Vagina (tissue), 2 donors: Measurements from ENCODE around the gene GATA3.

ENCODE experiments used
- CTCF ChIP-seq, 3 experiments: fragments of 450-650 bp in 2 of 3; fragments of 200-600 bp in 1 of 3; sonication (generic) in 1 of 3; IDR thresholded peaks; one replicate each; pipeline ENCODE4 v1.5.1; 2017 to 2019; ENCODE audit warnings: antibody characterized with exemption in 3 of 3, mild to moderate bottlenecking in 2 of 3, moderate library complexity in 2 of 3
- POLR2A ChIP-seq, 2 donors: fragments of 450-650 bp; IDR thresholded peaks; one replicate each; pipeline ENCODE4 v1.6.1; 2017; ENCODE audit warnings: antibody characterized with exemption in 2 of 2, mild to moderate bottlenecking in 2 of 2, moderate library complexity in 2 of 2
- POLR2AphosphoS5 ChIP-seq, 2 donors: sonication (generic); formaldehyde crosslinking; IDR thresholded peaks; one replicate each; pipeline ENCODE4 v1.9.0; 2017; ENCODE audit warnings: antibody characterized with exemption in 2 of 2, mild to moderate bottlenecking in 2 of 2, low read depth in 1 of 2; ENCODE audit not compliant: insufficient read depth in 1 of 2

GRCh38 chr10:8104005-8104404 lies 49.5 kb downstream of the GATA3 start:
- no peak for TF ChIP-seq CTCF (IDR thresholded peaks at IDR 0.05)
- TF ChIP-seq POLR2AphosphoS5 (IDR thresholded peaks at IDR 0.05; ENCODE audit: insufficient read depth in 1 of 2, low read depth in 1 of 2): no peak
- TF ChIP-seq POLR2A (IDR thresholded peaks at IDR 0.05): no peak
